Measurements from ENCODE around the gene TGIF1. TPM values are rescaled to one million over a fixed set of nuclear protein-coding genes. Genes with fewer than 3 reads are reported as not detected.

TGIF1 gene
- total RNA-seq, 4 donors from 2014 or later: 33.8 to 90.8 (median 47.0) TPM

- peak overlapping the region; percentile 98 to 99 (median 99) for H3K27ac ChIP-seq
- peak overlapping the region; percentile 71 to 97 (median 82) for H3K4me3 ChIP-seq
- no peaks in the 10 kb centered on the region for H3K27me3 ChIP-seq
- no peak for TF ChIP-seq POLR2A (IDR thresholded peaks at IDR 0.05)
- no peak for TF ChIP-seq CTCF (IDR thresholded peaks at IDR 0.05 in 4 of 5, conservative IDR thresholded peaks at IDR 0.05 in 1 of 5)
- in situ Hi-C loops (cut with MboI; ENCODE audit: low sequenced_read_pairs in 4 of 4) (loop anchor here in 3 of 4 donors (5.0 to 10.0 kb wide), 3 partner anchors 144 to 212 kb away; no protein-coding TSS in a partner anchor), intact Hi-C loops (cut with DNase I; ENCODE audit: low total_unique reads) (loop anchor here (1.0 kb wide), 1 partner anchor 141 kb away; no protein-coding TSS in a partner anchor)
- no peak for ATAC-seq
- peaks cover 0 to 20% of the 10 kb centered on the region in 2 donors for H3K36me3 ChIP-seq
- peaks cover 34 to 39% of the 10 kb centered on the region in 2 donors for H3K4me1 ChIP-seq
- DNase-seq: no peak
- no peaks in the 10 kb centered on the region for H3K9me3 ChIP-seq
These were observed 3.0 kb downstream of the TGIF1 start for GRCh38 chr18:3452750-3453539.

DNA sequence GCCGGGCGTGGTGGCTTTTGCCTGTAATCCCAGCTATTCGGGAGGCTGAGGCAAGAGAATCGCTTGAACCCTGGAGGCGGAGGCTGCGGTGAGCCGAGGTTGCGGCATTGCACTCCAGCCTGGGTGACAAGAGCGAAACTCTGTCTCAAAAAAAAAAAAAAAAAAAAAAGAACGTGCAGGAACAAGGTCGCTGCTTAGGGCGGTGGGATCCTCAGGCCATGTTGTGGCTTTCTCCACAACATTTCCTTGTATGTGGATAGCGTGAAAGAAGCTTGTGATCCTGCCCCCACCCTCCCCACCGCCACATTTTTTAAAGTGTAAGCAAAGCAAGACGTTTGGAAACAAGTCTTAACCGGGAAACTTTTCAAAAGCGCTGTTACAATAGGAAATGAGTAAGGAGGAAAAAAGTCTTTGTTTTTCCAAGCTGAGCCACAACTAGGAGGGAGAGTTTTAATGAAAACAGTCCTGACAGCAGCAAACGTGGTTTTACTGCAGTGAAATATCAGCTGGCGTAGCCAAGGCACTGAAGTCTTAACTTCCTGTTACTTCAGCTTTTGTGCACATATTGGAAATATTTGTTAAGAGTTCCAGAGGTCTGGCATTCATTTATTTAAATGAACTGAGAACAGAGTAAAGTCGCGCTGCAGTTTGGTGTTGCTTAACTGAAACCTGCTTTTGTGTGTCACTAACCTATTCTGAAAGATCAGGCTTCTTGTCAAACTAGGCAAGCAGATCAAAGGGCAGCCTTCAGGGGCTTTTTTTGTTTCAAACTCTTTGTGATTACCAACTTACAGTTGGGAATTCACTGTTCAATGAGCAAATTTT is 3.8 kb downstream of the TGIF1 start:
- no peak for ATAC-seq
- Histone ChIP-seq H3K4me1 (peaks cover 34 to 39% of the 10 kb centered on the region in 2 donors), H3K36me3 (peaks cover 0 to 28% of the 10 kb centered on the region in 2 donors), H3K27ac (peak overlapping the region; percentile 98 to 99 (median 99)), H3K27me3 (no peaks in the 10 kb centered on the region), H3K9me3 (no peaks in the 10 kb centered on the region), H3K4me3 (peak overlapping the region; percentile 71 to 97 (median 82))
- TF ChIP-seq POLR2A (IDR thresholded peaks at IDR 0.05) (peak; percentile 15 to 35), CTCF (IDR thresholded peaks at IDR 0.05 in 4 of 5, conservative IDR thresholded peaks at IDR 0.05 in 1 of 5) (no peak)
- peak; percentile 20 to 46 for DNase-seq
- intact Hi-C loops (cut with DNase I; ENCODE audit: low total_unique reads) (loop anchor here (1.0 to 2.0 kb wide), 3 partner anchors 73 to 171 kb away; no protein-coding TSS in a partner anchor), in situ Hi-C loops (cut with MboI; ENCODE audit: low sequenced_read_pairs in 4 of 4) (loop anchor here in 3 of 4 donors (5.0 to 10.0 kb wide), 3 partner anchors 144 to 211 kb away; no protein-coding TSS in a partner anchor)

- H3K27ac ChIP-seq: peak overlapping the region; percentile 98 to 99 (median 99)
- in situ Hi-C loops (cut with MboI; ENCODE audit: low sequenced_read_pairs in 4 of 4): loop anchor here in 3 of 4 donors (5.0 to 10.0 kb wide), 3 partner anchors 143 to 210 kb away; no protein-coding TSS in a partner anchor
- DNase-seq: peak in 1 of 2 donors; percentile 30
- intact Hi-C loops (cut with DNase I; ENCODE audit: low total_unique reads): loop anchor here (1.0 to 2.0 kb wide), 2 partner anchors 72 to 172 kb away; no protein-coding TSS in a partner anchor
- no peak for TF ChIP-seq POLR2A (IDR thresholded peaks at IDR 0.05)
- peak; percentile 52 to 79 (median 65) for TF ChIP-seq CTCF (IDR thresholded peaks at IDR 0.05 in 4 of 5, conservative IDR thresholded peaks at IDR 0.05 in 1 of 5)
- H3K36me3 ChIP-seq: peaks cover 0 to 36% of the 10 kb centered on the region in 2 donors
- peaks cover 34 to 39% of the 10 kb centered on the region in 2 donors for H3K4me1 ChIP-seq
- H3K27me3 ChIP-seq: no peaks in the 10 kb centered on the region
- H3K9me3 ChIP-seq: no peaks in the 10 kb centered on the region
- peak overlapping the region; percentile 71 to 97 (median 82) for H3K4me3 ChIP-seq
- no peak for ATAC-seq
These were observed 4.6 kb downstream of the TGIF1 start for GRCh38 chr18:3454365-3455089.

Data from gastrocnemius medialis (tissue), 4 donors.